ENCODE data around the gene PARVB.
A peak's percentile ranks its signal among the peaks of the same experiment; 100 is the strongest.

PARVB gene

GRCh38 chr22:44028091-44028490 lies 4.0 kb downstream of the PARVB start:
- no peak for DNase-seq (ENCODE audit: low spot score)

- no peak for DNase-seq (ENCODE audit: low spot score)
Observed at GRCh38 chr22:44029069-44029468, 5.0 kb downstream of the PARVB start.

- DNase-seq (ENCODE audit: low spot score): no peak
Observed at GRCh38 chr22:44030051-44030701, 6.1 kb downstream of the PARVB start.

- no peak for DNase-seq (ENCODE audit: low spot score)
Observed at GRCh38 chr22:44030702-44031082, 6.6 kb downstream of the PARVB start.

GRCh38 chr22:44031158-44031952 lies 7.3 kb downstream of the PARVB start:
- DNase-seq (ENCODE audit: low spot score): no peak

- DNase-seq (ENCODE audit: low spot score): no peak
Observed at GRCh38 chr22:44032126-44032730, 8.1 kb downstream of the PARVB start.

- no peak for DNase-seq (ENCODE audit: low spot score)
Observed at GRCh38 chr22:44033287-44033686, 9.2 kb downstream of the PARVB start.

- no peak for DNase-seq (ENCODE audit: low spot score)
Observed at GRCh38 chr22:44033694-44034093, 9.6 kb downstream of the PARVB start.

GRCh38 chr22:44037519-44038375 lies 13.6 kb downstream of the PARVB start:
- no peak for DNase-seq (ENCODE audit: low spot score)

GRCh38 chr22:44039566-44040171 lies 15.6 kb downstream of the PARVB start:
- no peak for DNase-seq (ENCODE audit: low spot score)

GRCh38 chr22:44042249-44043218 lies 18.4 kb downstream of the PARVB start:
- DNase-seq (ENCODE audit: low spot score): no peak

- DNase-seq (ENCODE audit: low spot score): no peak
Observed at GRCh38 chr22:44045145-44045544, 21.0 kb downstream of the PARVB start.

GRCh38 chr22:44046485-44047141 lies 22.5 kb downstream of the PARVB start:
- DNase-seq (ENCODE audit: low spot score): no peak

- no peak for DNase-seq (ENCODE audit: low spot score)
Observed at GRCh38 chr22:44047891-44048301, 23.8 kb downstream of the PARVB start.

- DNase-seq (ENCODE audit: low spot score): peak; percentile 49
Observed at GRCh38 chr22:44049486-44050231, 25.6 kb downstream of the PARVB start.

- DNase-seq (ENCODE audit: low spot score): no peak
Observed at GRCh38 chr22:44050766-44051355, 26.8 kb downstream of the PARVB start.

GRCh38 chr22:44051358-44051757 lies 27.3 kb downstream of the PARVB start:
- no peak for DNase-seq (ENCODE audit: low spot score)

GRCh38 chr22:44051961-44052360 lies 27.9 kb downstream of the PARVB start:
- no peak for DNase-seq (ENCODE audit: low spot score)

- DNase-seq (ENCODE audit: low spot score): no peak
Observed at GRCh38 chr22:44055805-44056204, 31.7 kb downstream of the PARVB start.
